AG09319 (cell line): ENCODE data around the gene PXDC1.
"Not testable (repeated sequence)": the region's sequence is repeated elsewhere in the genome, so short reads cannot be mapped to it uniquely, and the experiment has no call there.

ENCODE experiments used
- DNase-seq: peaks from one replicate; pipeline ENCODE4 v3.0.0-alpha.2; 2010; ENCODE audit warnings: low read depth; ENCODE audit errors: extremely low read depth
- CTCF ChIP-seq: IDR thresholded peaks from 2 replicates; pipeline ENCODE4 v1.5.1; 2011; ENCODE audit warnings: low read depth, mild to moderate bottlenecking, inconsistent platforms, low read length, moderate library complexity

PXDC1 gene

DNA sequence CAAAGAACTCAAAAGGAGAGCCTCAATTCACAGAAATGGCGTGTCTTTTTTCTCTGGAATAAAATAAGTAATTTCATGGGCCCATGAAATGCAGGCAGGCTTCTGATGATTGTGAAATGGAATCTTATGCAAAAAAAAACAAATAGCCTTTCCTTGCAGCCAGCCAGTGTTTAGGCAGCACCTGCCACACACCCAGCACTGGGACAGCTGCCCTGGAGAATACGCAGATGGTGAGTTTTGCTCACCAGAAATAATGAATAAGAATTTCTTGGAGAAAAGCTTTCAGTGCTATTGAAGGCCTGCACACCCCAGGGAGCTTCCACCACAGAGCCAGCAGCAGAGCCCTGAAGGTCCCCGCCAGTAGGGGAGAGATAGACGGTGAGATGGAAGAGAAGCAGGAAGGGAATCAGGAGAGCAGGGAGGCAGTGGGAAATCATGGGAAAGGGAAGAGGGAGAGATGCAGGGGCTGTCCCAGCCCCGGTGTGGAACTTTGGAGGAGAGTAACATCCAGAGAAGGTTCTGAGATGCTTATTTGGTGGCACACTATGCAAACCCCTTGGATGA, 54.9 kb downstream of the PXDC1 start:
- no peak for DNase-seq
- TF ChIP-seq CTCF = no peak

- TF ChIP-seq CTCF = no peak
- DNase-seq = no peak
These were observed 56.3 kb downstream of the PXDC1 start for GRCh38 chr6:3695065-3695817.

GRCh38 chr6:3693831-3694230, 57.7 kb downstream of the PXDC1 start:
- TF ChIP-seq CTCF = no peak
- DNase-seq = no peak

DNA sequence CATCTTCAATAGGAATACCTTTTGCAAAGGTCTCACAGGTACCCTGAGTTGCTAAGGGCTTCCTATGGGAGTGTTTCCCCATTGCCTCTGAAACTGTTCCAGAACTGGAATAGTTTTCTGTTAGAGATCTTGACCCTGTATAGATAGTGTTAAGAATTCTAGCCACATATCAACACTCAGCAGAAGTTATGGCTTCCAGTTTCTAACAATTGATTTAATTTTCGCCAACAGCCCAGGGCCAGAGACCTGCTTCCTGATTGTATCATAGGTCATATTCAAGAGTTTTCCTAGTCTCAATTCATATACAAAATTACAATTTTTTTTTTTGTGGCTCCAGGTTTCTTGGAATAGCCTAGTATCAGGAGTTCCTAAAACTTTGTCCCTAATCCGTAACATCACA, 61.0 kb downstream of the PXDC1 start:
- no peak for TF ChIP-seq CTCF
- no peak for DNase-seq

DNA sequence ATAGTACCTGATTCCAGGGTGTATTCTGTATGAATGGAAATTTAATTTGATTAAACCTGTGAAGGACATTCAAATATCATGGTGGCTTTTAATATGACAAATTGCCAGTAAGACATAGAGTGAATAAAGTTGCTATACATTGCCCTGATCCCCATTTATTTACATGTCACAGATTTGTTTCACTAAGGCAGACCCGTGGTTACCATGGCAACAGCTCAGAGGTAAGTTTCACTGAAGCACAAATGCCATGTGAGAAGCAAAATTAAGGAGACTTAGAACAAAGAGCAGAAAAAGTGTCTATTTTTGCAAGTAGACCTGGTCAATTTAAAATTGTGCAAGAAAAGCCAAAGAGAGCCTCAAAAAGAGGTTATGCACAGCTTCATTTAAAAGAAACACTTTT, 63.7 kb downstream of the PXDC1 start:
- no peak for TF ChIP-seq CTCF
- DNase-seq = no peak

GRCh38 chr6:3683331-3683730, 68.2 kb downstream of the PXDC1 start:
- TF ChIP-seq CTCF = no peak
- DNase-seq = no peak

- no peak for TF ChIP-seq CTCF
- no peak for DNase-seq
These were observed 72.6 kb downstream of the PXDC1 start for GRCh38 chr6:3678946-3679345.

DNA sequence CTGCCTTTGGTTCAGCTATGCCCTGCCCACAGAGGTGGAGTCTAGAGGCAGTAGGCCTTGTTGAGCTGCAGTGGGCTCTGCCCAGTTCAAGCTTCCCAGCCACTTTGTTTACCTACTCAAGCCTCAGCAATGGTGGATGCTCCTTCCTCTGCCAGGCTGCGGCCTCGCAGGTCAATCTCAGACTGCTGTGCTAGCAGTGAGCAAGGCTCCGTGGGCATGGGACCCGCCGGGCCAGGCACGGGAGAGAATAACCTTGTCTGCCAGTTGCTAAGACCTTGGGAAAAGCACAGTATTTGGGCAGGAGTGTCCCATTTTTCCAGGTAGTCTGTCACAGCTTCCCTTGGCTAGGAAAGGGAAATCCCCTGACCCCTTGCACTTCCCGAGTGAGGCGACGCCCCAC, 73.8 kb downstream of the PXDC1 start:
- DNase-seq = not testable (repeated sequence)

- DNase-seq = not testable (repeated sequence)
These were observed 74.2 kb downstream of the PXDC1 start for GRCh38 chr6:3677351-3677750.
